ENCODE data around the gene USP6NL.

Gene USP6NL

GRCh38 chr10:11615396-11615795 lies 3.9 kb upstream of the USP6NL start:
- DNase-seq: no peak

GRCh38 chr10:11612021-11613001 lies 861 bp upstream of the USP6NL start:
- no peak for DNase-seq

- DNase-seq: no peak
Observed at GRCh38 chr10:11610826-11611247, 613 bp downstream of the USP6NL start.

GRCh38 chr10:11610166-11610825 lies 1.2 kb downstream of the USP6NL start:
- DNase-seq: no peak

GRCh38 chr10:11609492-11610093 lies 1.9 kb downstream of the USP6NL start:
- no peak for DNase-seq

- no peak for DNase-seq
Observed at GRCh38 chr10:11609052-11609451, 2.4 kb downstream of the USP6NL start.

GRCh38 chr10:11608159-11609013 lies 3.1 kb downstream of the USP6NL start:
- no peak for DNase-seq

GRCh38 chr10:11605807-11606408 lies 5.5 kb downstream of the USP6NL start:
- DNase-seq: no peak

GRCh38 chr10:11604865-11605650 lies 6.4 kb downstream of the USP6NL start:
- no peak for DNase-seq

GRCh38 chr10:11603741-11604140 lies 7.7 kb downstream of the USP6NL start:
- DNase-seq: no peak

- peak; percentile 24 for DNase-seq
Observed at GRCh38 chr10:11602919-11603523, 8.4 kb downstream of the USP6NL start.

GRCh38 chr10:11602358-11602757 lies 9.1 kb downstream of the USP6NL start:
- no peak for DNase-seq

GRCh38 chr10:11601670-11602069 lies 9.8 kb downstream of the USP6NL start:
- DNase-seq: no peak

GRCh38 chr10:11600280-11600679 lies 11.2 kb downstream of the USP6NL start:
- DNase-seq: no peak

- no peak for DNase-seq
Observed at GRCh38 chr10:11598712-11599397, 12.6 kb downstream of the USP6NL start.

GRCh38 chr10:11597470-11597869 lies 14.0 kb downstream of the USP6NL start:
- DNase-seq: no peak

GRCh38 chr10:11595395-11595692 lies 16.1 kb downstream of the USP6NL start:
- no peak for DNase-seq

- DNase-seq: no peak
Observed at GRCh38 chr10:11594589-11595394, 16.7 kb downstream of the USP6NL start.

- DNase-seq: no peak
Observed at GRCh38 chr10:11593612-11594011, 17.8 kb downstream of the USP6NL start.

GRCh38 chr10:11589738-11590137 lies 21.7 kb downstream of the USP6NL start:
- no peak for DNase-seq

All from NCI-H526 treated with DMSO at 0.1 percent for 48 hours (cell line).